H1 (cell line): ENCODE results near the gene LEMD1.

Experiments
- TF ChIP-seq, protein P1 (sequence below), 3 experiments: IDR thresholded peaks; 1 replicate in 2 of 3; 2 replicates in 1 of 3; pipeline versions ENCODE4 v1.5.1 to v1.6.1; 2011; ENCODE audit warnings: low read length in 3 of 3, mild to moderate bottlenecking in 3 of 3, inconsistent platforms in 2 of 3, low read depth in 1 of 3, moderate library complexity in 1 of 3; ENCODE audit not compliant: insufficient read depth in 1 of 3; ENCODE audit errors: control extremely low read depth in 1 of 3
- TF ChIP-seq, protein P2 (sequence below): IDR thresholded peaks from 2 replicates; pipeline ENCODE4 v1.6.1; 2012; ENCODE audit warnings: inconsistent platforms

DNA sequence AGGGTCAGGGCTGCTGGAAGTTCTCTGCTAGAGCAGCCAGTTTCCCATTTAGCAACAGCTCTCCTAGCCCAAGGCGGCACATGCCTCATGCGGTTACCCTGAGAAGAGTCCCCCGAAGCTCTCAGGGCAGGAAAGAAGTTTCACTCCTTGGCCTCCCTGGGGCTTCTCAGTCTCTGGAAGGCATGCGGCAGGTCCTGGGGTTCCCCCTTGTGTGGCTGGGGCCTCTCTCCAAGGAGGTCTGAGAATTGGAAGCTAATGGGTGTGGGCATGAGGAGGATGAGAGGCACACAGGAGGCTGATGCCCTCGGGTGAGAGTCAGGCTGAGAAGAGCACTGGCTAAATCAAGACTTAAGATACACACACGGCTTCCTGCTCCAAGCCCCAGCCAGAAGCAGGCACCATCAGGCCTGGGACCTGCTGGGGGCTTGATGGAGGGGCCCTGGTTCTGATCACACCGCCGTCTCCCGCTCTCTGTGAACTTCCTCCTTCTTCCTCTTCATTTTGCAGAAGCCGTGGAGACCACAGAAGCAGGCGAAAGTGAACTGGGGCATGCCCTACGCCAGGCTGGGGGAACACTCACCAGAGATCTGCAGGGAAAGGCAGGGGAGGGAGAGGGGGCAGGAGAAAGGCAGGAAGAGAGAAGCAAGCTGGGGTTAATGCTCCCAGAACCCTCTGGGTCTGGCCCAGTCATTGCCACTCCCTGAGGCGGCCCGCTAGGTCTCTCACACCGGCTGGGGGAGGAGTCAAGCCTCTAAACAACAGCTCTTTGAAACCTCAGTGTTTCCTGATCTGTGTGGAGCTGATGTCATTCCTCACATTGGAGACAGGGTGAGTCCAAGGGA lies 18.8 kb upstream of the LEMD1 start:
- TF ChIP-seq, protein P1, sequence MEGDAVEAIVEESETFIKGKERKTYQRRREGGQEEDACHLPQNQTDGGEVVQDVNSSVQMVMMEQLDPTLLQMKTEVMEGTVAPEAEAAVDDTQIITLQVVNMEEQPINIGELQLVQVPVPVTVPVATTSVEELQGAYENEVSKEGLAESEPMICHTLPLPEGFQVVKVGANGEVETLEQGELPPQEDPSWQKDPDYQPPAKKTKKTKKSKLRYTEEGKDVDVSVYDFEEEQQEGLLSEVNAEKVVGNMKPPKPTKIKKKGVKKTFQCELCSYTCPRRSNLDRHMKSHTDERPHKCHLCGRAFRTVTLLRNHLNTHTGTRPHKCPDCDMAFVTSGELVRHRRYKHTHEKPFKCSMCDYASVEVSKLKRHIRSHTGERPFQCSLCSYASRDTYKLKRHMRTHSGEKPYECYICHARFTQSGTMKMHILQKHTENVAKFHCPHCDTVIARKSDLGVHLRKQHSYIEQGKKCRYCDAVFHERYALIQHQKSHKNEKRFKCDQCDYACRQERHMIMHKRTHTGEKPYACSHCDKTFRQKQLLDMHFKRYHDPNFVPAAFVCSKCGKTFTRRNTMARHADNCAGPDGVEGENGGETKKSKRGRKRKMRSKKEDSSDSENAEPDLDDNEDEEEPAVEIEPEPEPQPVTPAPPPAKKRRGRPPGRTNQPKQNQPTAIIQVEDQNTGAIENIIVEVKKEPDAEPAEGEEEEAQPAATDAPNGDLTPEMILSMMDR (IDR thresholded peaks at IDR 0.05; ENCODE audit: control extremely low read depth in 1 of 3, insufficient read depth in 1 of 3, low read depth in 1 of 3, low read length in 3 of 3), result no peak
- TF ChIP-seq, protein P2, sequence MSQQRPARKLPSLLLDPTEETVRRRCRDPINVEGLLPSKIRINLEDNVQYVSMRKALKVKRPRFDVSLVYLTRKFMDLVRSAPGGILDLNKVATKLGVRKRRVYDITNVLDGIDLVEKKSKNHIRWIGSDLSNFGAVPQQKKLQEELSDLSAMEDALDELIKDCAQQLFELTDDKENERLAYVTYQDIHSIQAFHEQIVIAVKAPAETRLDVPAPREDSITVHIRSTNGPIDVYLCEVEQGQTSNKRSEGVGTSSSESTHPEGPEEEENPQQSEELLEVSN, result no peak
